Measurements from ENCODE around the gene ADAMTS9.

DNA sequence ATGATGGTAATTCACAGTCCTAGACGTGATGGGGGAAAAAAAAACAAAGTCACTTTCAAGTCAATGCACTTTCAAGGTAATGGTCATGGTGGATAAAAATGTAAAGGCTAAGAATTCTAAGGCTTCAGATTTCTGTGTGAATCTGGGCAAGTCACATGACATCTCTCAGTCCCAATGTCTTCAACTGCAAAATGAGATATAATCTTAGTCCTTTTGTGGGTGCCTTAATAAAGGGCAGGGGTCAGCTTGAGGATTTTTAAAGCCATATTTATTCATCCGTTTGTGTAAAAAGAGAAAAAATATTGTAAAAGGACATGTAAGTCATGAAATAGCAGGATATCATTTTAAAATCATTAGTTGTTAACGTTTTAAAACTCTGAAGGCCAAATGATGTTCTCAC, 83.5 kb downstream of the ADAMTS9 start:
- TF ChIP-seq POLR2A (IDR thresholded peaks at IDR 0.05; ENCODE audit: low read depth, low read length) (no peak), JUN (IDR thresholded peaks at IDR 0.05; ENCODE audit: borderline replicate concordance, insufficient read depth, insufficient read length, low read depth) (no peak), MYC (IDR thresholded peaks at IDR 0.05; ENCODE audit: low read depth, low read length) (no peak), EZH2 (IDR thresholded peaks at IDR 0.05; ENCODE audit: borderline replicate concordance, low read depth, low read length, severe bottlenecking) (no peak), FOS (IDR thresholded peaks at IDR 0.05; ENCODE audit: borderline replicate concordance, insufficient read depth, low read length) (no peak), POLR2AphosphoS5 (IDR thresholded peaks at IDR 0.05; ENCODE audit: insufficient read depth, low read depth, low read length) (no peak)
- TF ChIP-seq, protein P1, sequence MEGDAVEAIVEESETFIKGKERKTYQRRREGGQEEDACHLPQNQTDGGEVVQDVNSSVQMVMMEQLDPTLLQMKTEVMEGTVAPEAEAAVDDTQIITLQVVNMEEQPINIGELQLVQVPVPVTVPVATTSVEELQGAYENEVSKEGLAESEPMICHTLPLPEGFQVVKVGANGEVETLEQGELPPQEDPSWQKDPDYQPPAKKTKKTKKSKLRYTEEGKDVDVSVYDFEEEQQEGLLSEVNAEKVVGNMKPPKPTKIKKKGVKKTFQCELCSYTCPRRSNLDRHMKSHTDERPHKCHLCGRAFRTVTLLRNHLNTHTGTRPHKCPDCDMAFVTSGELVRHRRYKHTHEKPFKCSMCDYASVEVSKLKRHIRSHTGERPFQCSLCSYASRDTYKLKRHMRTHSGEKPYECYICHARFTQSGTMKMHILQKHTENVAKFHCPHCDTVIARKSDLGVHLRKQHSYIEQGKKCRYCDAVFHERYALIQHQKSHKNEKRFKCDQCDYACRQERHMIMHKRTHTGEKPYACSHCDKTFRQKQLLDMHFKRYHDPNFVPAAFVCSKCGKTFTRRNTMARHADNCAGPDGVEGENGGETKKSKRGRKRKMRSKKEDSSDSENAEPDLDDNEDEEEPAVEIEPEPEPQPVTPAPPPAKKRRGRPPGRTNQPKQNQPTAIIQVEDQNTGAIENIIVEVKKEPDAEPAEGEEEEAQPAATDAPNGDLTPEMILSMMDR (IDR thresholded peaks at IDR 0.05; ENCODE audit: extremely low read depth in 1 of 2, insufficient read depth in 1 of 2, low read depth in 1 of 2, low read length in 2 of 2): no peak
- TF ChIP-seq, protein P2, sequence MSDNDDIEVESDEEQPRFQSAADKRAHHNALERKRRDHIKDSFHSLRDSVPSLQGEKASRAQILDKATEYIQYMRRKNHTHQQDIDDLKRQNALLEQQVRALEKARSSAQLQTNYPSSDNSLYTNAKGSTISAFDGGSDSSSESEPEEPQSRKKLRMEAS (IDR thresholded peaks at IDR 0.05; ENCODE audit: insufficient read depth, insufficient read length): no peak
